Measurements from ENCODE around the gene BSN. TPM values are rescaled to one million over a fixed set of nuclear protein-coding genes. Genes with fewer than 3 reads are reported as not detected.

BSN gene
- total RNA-seq, 2 donors from 2014 or later = 1.3 to 6.6 TPM

GRCh38 chr3:49644684-49645083 lies 90.4 kb downstream of the BSN start:
- Histone ChIP-seq H3K27ac (no peak overlapping the region), H3K36me3 (replicated peaks in 1 of 2; ENCODE audit: insufficient read depth in 1 of 2, low read depth in 2 of 2) (no peaks in the 10 kb centered on the region), H3K4me3 (no peak overlapping the region), H3K4me1 (peaks cover 18% of the 10 kb centered on the region), H3K9me3 (no peaks in the 10 kb centered on the region), H3K27me3 (no peaks in the 10 kb centered on the region)
- no peak for TF ChIP-seq POLR2A (IDR thresholded peaks at IDR 0.05)
- TF ChIP-seq, protein P1, sequence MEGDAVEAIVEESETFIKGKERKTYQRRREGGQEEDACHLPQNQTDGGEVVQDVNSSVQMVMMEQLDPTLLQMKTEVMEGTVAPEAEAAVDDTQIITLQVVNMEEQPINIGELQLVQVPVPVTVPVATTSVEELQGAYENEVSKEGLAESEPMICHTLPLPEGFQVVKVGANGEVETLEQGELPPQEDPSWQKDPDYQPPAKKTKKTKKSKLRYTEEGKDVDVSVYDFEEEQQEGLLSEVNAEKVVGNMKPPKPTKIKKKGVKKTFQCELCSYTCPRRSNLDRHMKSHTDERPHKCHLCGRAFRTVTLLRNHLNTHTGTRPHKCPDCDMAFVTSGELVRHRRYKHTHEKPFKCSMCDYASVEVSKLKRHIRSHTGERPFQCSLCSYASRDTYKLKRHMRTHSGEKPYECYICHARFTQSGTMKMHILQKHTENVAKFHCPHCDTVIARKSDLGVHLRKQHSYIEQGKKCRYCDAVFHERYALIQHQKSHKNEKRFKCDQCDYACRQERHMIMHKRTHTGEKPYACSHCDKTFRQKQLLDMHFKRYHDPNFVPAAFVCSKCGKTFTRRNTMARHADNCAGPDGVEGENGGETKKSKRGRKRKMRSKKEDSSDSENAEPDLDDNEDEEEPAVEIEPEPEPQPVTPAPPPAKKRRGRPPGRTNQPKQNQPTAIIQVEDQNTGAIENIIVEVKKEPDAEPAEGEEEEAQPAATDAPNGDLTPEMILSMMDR (IDR thresholded peaks at IDR 0.05) = no peak
- intact Hi-C loops (cut with DNase I) = no loop called here
- ATAC-seq (no peak), DNase-seq (no peak)
- 88 to 90% methylated on average over 4 to 8 of the region's 8 CpGs for WGBS, 2 donors

DNA sequence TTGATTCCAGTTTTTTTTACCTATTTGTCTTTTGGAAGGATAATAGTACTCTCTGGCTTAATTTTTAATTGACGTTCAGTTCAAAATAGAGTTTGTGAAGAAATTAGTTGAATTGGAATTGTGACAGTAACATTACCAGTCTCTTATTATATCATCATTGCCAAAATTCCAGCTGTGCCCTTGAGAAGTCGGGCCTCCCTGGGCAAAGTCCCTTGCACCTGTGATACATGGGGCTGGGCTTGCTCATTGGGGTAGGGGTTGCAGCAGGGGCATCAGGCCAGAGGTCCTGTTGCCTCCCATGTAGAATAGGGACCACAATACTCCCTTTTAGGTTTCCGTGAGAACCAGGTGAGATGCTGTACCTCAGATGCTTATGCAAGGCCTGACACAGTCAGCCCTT lies 92.0 kb downstream of the BSN start:
- H3K9me3 ChIP-seq = no peaks in the 10 kb centered on the region
- H3K27ac ChIP-seq = no peak overlapping the region
- TF ChIP-seq, protein P1 (IDR thresholded peaks at IDR 0.05) = no peak
- TF ChIP-seq POLR2A (IDR thresholded peaks at IDR 0.05) = no peak
- peaks cover 18% of the 10 kb centered on the region for H3K4me1 ChIP-seq
- DNase-seq = no peak
- no peak overlapping the region for H3K4me3 ChIP-seq
- no peaks in the 10 kb centered on the region for H3K27me3 ChIP-seq
- 39 to 51% methylated on average over 3 of the region's 3 CpGs for WGBS, 2 donors
- no peak for ATAC-seq
- intact Hi-C loops (cut with DNase I) = no loop called here
- no peaks in the 10 kb centered on the region for H3K36me3 ChIP-seq (replicated peaks in 1 of 2; ENCODE audit: insufficient read depth in 1 of 2, low read depth in 2 of 2)

- intact Hi-C loops (cut with DNase I) = no loop called here
- no peaks in the 10 kb centered on the region for H3K36me3 ChIP-seq (replicated peaks in 1 of 2; ENCODE audit: insufficient read depth in 1 of 2, low read depth in 2 of 2)
- TF ChIP-seq, protein P1 (IDR thresholded peaks at IDR 0.05) = no peak
- TF ChIP-seq POLR2A (IDR thresholded peaks at IDR 0.05) = no peak
- H3K4me3 ChIP-seq = no peak overlapping the region
- DNase-seq (peak in 3 of 4 donors; percentile 45 to 56 (median 55)), ATAC-seq (peak; percentile 54)
- WGBS, 2 donors = 40 to 50% methylated on average over 2 of the region's 2 CpGs
- no peaks in the 10 kb centered on the region for H3K27me3 ChIP-seq
- H3K27ac ChIP-seq = peak overlapping the region in 2 of 4 donors; percentile 17 to 32
- H3K9me3 ChIP-seq = no peaks in the 10 kb centered on the region
- peaks cover 18% of the 10 kb centered on the region for H3K4me1 ChIP-seq
Measured at GRCh38 chr3:49647741-49648140, 93.5 kb downstream of the BSN start.

DNA sequence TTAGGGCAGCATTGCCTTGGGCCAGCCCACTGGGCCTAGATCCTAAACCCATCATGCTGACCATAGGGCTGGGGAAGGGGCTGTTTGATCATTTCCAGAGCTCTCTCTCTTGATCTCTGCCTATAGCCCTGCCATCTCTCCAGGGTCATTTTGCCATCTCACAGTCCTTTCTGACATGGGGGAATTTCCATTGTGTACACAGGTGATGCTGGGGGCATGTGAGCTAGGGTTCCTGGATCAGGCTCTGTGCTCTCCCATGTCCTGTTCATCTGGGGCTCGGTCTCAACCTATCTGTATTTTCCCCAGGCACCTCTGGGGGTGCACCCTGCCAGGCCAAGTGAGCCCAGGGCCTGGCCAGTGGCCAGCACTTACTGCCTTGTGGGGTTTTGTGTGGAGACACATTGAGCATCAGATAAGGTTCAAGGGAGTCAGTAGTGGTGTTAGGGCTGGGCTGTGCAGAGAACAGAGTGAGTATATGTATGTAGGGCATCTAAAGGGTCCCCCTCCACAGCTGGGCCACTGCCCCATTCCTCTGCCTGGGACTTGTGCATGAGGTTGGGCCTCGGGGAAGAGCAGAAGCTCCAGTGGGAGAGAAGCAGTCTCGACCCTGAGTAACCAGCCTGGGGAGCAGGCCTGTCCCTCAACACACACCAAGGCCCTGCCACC lies 94.2 kb downstream of the BSN start:
- H3K4me1 ChIP-seq = peaks cover 18% of the 10 kb centered on the region
- H3K27ac ChIP-seq = peak overlapping the region in 1 of 4 donors; percentile 17
- intact Hi-C loops (cut with DNase I) = no loop called here
- no peaks in the 10 kb centered on the region for H3K27me3 ChIP-seq
- no peaks in the 10 kb centered on the region for H3K9me3 ChIP-seq
- H3K4me3 ChIP-seq = no peak overlapping the region
- DNase-seq = peak in 1 of 4 donors; percentile 25
- ATAC-seq = no peak
- WGBS, 2 donors = 60% methylated on average over 3 of the region's 3 CpGs
- no peak for TF ChIP-seq POLR2A (IDR thresholded peaks at IDR 0.05)
- TF ChIP-seq, protein P1 (IDR thresholded peaks at IDR 0.05) = no peak
- no peaks in the 10 kb centered on the region for H3K36me3 ChIP-seq (replicated peaks in 1 of 2; ENCODE audit: insufficient read depth in 1 of 2, low read depth in 2 of 2)

DNA sequence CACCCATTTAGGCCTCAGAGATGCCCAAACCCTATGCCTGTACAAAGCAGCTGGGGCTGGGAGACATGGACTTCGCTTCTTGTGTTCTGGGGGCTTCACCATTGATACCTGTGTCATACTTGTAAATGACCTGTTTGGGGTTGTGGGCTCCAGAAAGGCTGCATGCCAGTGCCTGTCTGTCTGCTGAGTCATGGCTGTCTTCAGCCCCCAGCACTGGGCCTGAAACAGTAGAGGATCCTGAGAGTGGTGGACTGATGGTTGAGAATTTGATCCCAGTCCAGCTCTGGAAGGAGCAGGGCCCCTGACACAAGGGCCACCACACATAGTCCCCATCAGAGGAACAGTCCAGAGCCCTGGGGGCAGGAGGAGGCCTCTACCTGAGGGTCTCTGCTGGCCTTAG lies 95.3 kb downstream of the BSN start:
- 94% methylated on average over 1 of the region's 1 CpG; no CpG with 5 or more reads in 1 of the 2 donors for WGBS, 2 donors
- Histone ChIP-seq H3K36me3 (replicated peaks in 1 of 2; ENCODE audit: insufficient read depth in 1 of 2, low read depth in 2 of 2) (no peaks in the 10 kb centered on the region), H3K27me3 (no peaks in the 10 kb centered on the region), H3K4me3 (no peak overlapping the region), H3K9me3 (no peaks in the 10 kb centered on the region), H3K27ac (no peak overlapping the region), H3K4me1 (peaks cover 18% of the 10 kb centered on the region)
- DNase-seq (no peak), ATAC-seq (no peak)
- no peak for TF ChIP-seq POLR2A (IDR thresholded peaks at IDR 0.05)
- TF ChIP-seq, protein P1 (IDR thresholded peaks at IDR 0.05) = no peak
- intact Hi-C loops (cut with DNase I) = no loop called here

Measured in body of pancreas (tissue), 4 donors.